GM18873 (cell line): Measurements from ENCODE around the gene TKFC.

Experiments used
- ATAC-seq: cut with Tn5 transposase; IDR thresholded peaks from one replicate; pipeline ENCODE4 v1.9.1; 2021; ENCODE audit warnings: mild to moderate bottlenecking, moderate library complexity, moderate number of reproducible peaks; ENCODE audit not compliant: unreplicated experiment, low FRiP score

The TKFC gene, protein sequence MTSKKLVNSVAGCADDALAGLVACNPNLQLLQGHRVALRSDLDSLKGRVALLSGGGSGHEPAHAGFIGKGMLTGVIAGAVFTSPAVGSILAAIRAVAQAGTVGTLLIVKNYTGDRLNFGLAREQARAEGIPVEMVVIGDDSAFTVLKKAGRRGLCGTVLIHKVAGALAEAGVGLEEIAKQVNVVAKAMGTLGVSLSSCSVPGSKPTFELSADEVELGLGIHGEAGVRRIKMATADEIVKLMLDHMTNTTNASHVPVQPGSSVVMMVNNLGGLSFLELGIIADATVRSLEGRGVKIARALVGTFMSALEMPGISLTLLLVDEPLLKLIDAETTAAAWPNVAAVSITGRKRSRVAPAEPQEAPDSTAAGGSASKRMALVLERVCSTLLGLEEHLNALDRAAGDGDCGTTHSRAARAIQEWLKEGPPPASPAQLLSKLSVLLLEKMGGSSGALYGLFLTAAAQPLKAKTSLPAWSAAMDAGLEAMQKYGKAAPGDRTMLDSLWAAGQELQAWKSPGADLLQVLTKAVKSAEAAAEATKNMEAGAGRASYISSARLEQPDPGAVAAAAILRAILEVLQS

DNA sequence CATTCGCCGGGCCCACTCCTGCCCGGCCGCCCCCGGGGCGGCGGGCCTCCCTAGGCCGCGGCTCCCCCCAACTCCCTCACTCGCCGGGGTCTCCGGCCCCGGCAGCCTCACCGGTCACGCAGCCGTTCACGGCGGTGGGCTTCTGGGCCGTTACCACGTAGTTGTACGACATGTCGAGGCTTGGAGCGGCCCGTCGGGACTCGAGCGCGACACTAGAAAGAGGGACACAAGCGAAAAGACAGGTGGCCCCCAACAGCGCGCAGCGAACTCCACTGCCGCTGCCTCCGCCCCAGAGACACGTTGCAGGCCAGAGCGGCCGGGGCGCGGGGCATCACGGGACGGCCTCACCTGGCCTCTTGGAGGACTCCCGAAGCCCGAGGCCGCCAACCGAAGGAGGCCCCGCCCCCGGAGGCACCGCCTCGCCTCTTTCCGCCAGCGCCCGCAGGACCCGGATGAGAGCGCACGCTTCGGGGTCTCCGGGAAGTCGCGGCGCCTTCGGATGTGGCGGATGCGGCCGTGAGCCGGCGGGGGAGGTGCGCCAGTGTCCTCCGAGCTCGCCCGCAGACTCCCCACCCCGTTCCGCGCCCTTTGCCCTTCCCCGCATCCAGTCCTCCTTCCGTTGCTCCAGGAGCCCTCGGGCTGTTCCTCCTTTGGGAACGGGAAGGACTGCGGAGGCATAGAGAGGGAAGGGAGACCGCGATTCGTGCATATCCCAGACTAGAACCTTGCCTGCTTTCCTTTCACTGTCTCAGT is at the start of gene TKFC, which contains the start of gene DDB1:
TKFC (plus strand) TSS at position 432 of the 753 bp plus-strand sequence. CDS start 1,501 bp downstream, outside the sequence.
DDB1 (minus strand) TSS at position 309 of the 753 bp plus-strand sequence; CDS start at position 172, 137 bp downstream.
- ATAC-seq, result peak; percentile 64

DNA sequence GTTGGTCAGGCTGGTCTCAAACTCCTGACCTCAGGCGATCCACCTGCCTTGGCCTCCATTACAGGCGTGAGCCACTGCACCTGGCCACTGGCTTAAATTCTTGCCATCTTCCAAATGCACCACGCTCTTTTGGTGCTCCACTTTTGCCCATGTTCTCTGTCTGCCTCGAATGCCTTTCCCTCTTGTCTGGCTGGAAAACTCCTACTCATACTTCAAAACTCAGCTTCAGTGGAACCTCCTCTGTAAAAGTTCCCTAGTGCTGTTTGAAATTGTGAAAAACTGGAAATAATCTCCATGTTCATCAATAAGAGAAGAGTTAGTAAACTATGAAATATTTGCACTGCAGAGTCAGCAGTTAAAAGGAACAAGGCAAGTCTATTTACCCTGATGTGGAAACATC is 49.4 kb upstream of the TKFC start:
- ATAC-seq, result no peak

DNA sequence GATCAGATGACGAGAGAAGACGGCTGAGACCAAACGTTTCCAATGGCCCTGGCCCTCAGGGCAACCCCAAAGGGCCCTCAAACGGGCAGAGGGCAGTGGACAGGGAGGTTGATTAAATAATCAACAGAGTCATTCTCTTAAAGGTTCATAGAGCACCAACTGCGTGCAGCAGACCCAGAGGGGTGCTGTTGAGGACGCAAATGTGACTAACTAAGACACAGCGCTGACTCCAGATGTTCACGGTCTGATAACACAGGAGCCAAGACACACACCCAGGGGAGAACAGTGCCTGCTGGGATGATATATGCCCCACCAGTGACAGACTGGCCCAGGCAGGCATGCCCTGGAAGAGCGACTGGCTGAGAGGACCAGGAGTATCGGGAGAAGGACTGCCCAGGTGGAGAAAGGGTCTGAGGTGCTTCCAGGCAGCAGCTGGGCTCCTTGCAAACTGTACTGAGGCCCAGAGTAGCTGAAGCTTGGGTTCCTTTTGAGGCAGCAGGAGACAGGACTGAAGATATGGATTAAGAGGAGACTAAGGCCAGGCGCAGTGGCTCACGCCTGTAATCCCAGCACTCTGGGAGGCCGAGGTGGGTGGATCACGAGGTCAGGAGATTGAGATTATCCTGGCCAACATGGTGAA is 45.6 kb upstream of the TKFC start:
- no peak for ATAC-seq

DNA sequence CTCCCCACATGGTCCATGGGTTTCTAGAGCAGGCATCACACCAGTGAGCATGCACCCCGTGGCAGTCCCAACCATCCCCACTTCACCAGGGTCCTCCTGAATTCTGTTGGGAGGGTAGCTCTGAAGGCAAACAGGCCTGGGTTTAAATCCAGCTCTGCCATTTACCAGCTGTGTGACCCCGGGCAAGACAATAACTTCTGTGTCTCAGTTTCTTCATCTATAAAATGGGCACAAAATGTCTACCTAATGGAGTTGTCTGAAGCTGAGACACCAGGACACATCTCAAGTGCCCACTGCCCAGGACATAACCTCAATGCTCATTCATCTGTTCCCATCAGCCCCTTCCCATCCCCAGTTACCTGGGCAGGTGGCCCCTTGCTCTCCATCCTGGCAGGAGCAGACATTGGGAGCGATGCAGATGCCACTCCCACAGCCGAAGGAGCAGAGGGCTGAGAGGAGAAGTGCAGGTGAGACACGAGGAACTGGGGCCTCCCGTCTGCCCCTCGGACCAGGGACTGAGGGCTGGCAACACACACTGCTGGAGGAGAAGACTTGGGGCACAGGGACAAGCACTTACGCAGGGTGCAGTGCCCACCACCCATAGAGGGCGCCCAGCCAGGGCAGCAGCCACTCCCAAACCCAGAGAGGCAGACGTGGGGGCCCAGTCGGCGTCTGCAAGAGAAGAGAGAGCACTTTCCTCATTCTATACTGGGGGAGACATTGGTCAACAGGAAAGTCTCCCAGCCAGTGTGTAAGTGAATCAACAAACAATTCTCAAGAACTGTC is 41.9 kb upstream of the TKFC start:
- ATAC-seq, result no peak

DNA sequence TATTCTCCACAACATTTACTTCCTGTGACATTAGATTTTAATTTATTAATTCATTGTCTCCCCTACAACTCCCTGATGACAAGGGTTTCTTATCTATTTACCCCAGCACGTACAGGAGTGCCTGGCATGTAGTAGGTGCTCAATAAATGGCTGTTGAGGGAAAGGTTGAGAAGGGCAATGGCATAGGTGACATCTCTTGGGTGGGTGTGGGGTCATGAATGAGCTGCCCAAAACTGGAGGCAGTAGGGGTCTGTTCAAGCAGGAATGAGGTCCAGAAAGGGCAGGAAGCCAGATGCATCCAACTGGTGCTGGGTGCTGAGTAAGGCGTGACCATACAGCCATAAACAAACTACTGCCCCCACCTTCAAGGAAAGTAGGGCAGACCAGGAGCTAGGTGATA is 40.7 kb upstream of the TKFC start:
- ATAC-seq, result no peak

DNA sequence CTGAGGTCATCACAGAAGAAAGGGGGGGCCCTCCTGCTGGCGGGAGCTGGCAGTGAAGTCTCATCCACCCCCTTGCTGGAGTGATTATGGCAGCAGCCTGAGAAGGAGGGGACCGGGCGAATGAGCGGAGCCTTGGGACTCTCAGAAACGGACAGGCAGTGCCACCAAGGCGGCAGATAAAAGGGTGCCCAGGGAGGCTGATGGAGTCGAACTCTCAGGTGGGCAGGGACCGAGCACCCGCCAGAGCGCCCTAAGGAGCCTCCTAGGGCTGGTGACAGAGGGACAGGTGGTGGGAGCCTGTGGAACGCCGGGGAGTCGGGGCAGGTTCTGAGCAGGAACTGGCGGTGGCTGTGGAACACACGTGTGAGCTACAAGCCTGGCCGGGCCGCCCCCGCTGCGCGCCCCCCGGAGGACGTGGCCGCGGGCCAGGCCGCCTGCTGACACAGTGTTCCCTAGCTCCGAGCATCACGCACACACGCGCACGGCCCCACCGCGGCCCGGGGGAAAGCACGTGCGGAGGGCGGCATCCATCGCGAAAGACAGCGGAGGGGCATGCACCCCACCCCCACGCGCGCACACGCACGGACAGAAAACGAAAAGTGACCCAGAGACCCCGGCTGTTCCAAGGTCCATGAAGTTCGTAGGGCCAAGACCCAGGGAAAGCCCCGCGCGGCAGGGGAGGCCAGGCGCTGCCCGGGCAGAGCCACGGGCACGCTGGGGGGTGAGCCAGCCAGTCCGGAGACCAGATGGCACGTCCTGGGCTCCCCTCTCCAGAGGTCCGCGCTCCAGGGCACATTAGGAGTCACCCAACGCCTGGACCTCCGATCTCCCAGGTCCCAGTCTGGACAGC is 38.9 kb upstream of the TKFC start:
- ATAC-seq, result peak; percentile 18

DNA sequence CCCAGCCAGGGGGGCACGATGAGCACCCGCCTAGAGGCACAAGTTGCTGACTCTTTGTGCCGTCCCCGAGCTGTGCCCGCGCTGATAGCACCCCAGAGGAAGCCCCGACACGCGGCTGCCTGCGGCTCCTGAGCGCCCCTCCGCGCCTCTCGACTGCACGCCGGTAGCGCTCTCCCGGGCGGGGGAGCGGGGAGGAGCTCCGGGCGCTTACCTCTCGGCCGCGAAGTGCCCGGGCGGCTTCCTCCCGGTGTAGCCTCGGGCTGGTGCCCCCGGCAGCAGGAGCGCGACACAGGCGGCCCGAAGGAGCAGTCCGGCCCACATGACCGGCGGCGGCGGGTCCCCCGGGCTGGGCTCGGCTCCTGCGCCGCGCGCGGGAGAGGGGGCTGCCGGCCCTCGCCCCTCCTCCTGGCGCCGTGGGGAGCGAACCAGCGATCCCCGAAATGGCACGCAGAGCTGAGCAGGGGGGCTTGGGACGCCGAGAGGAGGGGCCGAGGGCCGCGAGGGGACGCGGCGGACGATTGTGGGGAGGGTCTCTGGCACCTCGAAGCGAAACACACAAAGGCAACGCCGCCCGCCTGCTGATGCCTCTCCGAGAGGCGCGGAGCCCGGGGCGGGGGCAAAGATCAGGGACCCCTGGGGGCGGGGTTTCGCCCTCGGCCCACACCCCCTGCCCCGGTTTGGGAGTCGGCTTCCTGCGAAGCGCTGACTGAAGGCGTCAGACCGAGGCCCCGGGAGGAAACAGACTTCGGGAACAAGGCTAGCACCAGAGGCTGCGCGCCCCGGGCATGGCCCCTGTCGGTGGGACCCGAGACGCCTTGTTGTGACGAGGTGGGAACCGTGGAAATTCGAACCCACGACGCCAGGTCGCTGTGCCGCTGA is 38.1 kb upstream of the TKFC start, which contains the start of gene VWCE:
VWCE (minus strand) TSS at position 600 of the 879 bp plus-strand sequence; CDS start at position 321, 279 bp downstream.
- peak; percentile 49 for ATAC-seq

DNA sequence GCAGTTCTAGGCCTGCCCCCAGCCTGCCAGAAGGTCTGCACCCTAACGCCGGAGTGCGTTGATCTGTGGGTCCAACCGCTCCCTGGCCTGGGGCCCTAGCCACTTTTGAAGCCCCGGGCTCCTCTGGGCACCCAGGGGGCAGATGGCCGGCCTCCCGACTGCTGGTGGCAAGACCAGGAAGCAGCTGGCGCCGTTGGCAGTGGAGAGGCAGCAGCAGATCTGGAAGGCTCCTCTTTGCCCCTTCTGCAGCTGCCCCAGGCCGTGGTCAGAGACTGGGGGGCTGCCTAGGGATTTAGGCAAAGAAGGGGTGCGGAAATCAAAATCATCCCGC is 37.5 kb upstream of the TKFC start:
- ATAC-seq, result no peak

DNA sequence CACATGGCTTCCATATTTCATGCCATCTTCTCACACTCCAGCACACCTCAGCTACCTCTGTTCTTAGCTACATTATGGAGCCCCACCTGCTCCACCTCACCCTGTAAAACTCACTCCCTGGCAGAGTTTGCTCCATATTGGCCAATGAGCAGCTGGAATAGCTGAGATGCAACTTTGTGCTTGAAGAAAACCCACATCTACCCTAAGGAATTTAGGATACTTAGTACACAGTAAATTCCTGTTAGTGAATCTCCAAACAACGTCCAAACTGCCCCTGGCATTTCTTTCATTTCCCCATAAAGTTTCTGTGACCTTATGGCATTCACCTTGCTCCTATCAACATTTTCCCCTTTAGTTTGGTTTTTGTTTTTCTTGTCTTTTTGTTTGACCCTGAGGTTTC is 35.7 kb upstream of the TKFC start:
- no peak for ATAC-seq

DNA sequence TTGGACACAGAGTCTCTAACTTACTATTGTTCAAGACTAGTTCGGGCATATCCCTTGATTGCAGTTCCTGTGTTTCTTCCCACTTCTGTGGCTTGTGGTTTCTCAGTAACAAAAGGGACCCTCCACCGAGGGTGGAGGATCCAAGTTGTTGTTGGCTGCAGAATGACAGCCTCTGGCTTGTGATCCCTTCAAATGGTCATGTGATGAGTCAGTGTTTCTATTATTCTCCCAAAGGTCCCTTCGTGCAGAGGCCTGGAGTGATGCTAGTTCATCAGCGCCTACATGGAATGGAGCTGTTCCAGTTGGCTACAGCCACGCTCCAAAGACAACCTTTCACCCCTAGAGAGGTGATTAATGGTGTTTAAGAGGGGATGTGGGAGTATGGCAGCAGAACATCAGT is 35.3 kb upstream of the TKFC start:
- ATAC-seq, result no peak

DNA sequence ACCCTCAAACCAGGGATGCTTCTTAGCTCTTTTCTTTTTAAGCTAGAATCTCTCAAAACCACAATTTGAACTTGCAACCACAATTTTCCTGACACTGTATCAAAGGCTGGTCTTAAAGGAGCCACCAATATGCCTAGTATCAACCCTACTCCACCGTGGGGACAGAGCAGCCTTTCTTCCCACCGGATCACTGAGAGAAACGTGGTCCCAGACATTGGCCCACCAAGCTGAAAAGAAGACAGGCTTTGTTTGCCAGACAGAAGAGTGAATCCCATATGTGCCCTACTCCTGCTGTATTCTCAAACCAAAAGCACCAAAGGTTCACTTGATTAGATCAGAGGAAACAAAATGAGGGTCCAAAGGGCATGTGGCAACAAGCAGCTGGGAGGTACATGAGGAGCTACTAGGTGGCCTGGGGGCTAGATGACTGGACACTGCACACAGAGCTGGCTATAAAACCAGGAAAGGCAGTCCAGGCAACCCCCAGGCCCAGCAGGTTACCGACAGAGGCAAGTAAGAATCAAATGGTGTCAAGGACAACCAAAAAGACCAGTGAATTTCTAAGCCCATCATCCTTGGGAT is 34.3 kb upstream of the TKFC start:
- ATAC-seq, result no peak

DNA sequence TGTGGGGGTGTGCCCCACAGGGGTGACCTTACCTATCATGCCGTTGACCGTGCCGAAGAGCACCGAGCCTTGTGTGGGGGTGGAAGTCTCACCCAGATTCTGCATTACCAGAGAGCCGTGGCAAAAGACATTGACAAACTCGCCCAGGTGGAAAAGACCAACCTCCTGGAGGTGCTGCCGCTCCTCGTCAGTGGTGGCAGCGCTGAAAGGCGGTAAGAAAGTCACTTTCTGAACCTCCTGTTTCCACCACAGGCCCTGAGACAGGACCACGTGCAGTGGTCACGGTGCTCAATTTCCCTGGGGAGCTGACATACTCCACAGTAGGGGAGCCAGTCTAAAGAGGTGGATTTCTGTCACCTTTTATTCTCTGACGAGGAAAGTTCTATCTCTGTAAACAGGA is 30.5 kb upstream of the TKFC start:
- ATAC-seq, result no peak

DNA sequence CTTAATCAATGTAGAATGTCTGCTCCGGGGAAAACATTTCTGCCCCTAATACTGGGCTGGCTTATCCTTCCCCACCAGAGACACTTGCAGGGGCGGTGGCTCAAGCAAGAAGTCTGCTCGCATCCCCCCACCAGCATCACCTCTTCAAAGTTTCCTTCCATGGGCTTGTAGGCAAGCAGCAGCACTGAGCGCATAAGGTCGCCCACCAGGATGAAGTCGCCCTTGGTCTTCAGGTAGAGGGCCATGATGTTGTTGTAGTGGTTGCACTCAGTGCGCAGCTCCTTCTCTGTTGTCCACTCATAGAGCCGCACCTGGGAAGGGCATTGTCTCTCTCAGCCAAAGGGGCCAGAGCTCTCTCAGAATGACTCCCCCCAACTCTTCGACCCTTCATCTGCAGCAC is 29.3 kb upstream of the TKFC start:
- ATAC-seq, result no peak

DNA sequence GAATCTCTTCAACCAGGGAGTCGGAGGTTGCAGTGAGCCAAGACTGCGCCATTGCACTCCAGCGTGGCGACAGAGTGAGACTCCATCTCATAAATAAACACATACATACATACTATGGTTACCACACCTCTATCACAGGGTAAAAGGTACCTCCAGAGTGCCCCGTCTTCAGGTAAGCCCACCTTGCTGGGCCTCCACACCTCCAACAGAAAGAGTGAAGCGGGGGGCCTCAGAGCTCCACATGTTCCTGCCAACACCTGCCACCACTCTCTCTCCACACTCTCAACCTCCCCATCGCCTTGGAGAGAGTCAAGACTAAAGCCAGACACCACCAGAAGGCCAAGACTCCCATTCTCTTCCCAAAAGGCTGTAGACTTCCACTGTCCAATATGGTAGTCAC is 27.6 kb upstream of the TKFC start:
- ATAC-seq, result no peak

DNA sequence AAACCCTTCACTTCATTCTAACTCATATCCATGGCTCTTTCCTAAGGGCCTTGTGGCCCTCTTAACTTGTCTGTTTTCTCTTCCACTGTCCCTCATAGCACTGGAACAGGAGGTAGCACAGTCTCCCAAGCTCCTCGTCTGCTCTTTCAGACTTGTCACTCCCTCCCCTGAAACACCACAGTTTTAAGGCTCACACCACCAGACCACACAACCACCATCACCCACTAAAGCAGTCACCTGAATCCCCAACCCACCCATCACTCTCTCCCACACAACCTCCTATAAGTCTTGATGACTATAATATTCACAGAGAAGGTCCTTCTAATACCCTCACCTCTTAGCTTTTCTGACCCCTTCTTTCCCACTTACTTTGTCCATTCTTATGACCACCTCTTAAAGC is 26.8 kb upstream of the TKFC start:
- ATAC-seq, result no peak

DNA sequence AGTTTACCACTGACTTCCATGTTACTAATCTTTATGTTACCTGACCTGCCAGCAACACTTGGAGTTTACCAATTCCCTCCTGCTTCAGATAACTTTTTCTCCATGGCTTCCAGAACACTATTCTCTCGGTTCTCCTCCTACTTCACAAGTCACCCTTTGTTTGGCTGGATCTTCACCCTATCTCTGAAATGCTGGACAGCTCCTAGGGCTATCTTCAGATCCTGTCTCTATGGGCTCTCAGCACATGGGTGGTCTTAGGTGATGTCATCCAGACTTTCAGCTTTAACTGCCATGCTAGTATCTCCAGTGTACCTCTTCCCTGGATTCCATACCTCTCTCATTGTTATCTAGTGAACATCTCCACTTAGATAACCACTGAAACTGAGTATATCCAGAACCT is 25.7 kb upstream of the TKFC start:
- no peak for ATAC-seq

DNA sequence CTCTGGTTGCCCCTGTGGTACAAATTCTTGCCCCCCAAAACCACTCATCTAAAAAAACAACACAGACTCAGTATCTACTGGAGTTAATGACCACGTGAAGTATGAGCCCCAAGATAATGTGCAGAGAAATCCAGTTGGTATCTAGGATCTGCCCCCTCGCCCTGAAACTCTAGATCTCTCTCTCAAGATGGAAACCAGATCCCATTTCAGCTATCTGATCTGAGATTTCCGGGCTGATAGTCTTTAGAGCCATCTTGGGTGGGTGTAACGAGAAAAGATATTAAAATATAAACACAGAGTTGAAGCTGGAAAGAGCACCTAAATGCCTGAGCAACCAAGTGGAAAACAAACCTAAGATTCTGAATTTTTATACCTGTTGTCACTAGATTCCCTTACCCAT is 23.9 kb upstream of the TKFC start:
- ATAC-seq, result no peak

DNA sequence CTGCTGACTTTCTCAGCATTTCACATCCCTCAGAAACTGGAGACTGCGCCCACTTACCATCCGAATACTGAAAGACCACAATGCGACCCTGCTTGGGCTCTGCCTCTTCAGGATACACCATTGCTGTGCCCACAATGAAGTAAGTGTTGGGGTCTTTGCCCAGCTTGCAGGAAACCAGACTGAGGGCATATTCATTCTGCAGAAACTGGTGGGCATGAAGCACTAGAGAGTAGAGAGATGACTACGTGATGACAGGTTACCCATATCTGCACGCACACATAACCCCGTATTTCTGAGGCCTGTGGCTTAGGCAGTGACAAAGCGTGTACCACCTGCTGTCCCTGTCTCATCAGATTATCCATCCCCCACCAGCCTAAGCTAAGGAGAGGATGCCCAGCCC is 23.3 kb upstream of the TKFC start:
- no peak for ATAC-seq
